HL-60 (cell line): ENCODE data around the gene ICAM3.

Source experiments
- DNase-seq, 2 experiments: peaks; one replicate each; pipeline ENCODE4 v3.0.0-alpha.2; 2010 to 2020; ENCODE audit warnings: low read depth in 1 of 2, low spot score in 1 of 2
- H3K27ac ChIP-seq: fragments of 250-450 bp; sonication (Bioruptor Pico); replicated peaks from 2 replicates; pipeline ENCODE4 v1.5.1; 2020; ENCODE audit warnings: mild to moderate bottlenecking, moderate library complexity
- H3K27me3 ChIP-seq: fragments of 250-450 bp; sonication (Bioruptor Pico); 2 replicates; pipeline ENCODE4 v1.5.1; 2021; ENCODE audit warnings: mild to moderate bottlenecking, moderate library complexity; ENCODE audit not compliant: insufficient read depth, poor library complexity, severe bottlenecking
- H3K4me3 ChIP-seq: replicated peaks from 2 replicates; pipeline ENCODE4 v1.5.1; 2011; ENCODE audit warnings: mild to moderate bottlenecking, control low read depth, low read length; ENCODE audit not compliant: insufficient read depth
- GABPA ChIP-seq: IDR thresholded peaks from 2 replicates; pipeline ENCODE4 v1.6.1; 2012; ENCODE audit warnings: low read depth
- POLR2AphosphoS5 ChIP-seq: IDR thresholded peaks from 2 replicates; pipeline ENCODE4 v1.6.1; 2012; ENCODE audit warnings: low read depth
- SPI1 ChIP-seq: IDR thresholded peaks from 2 replicates; pipeline ENCODE4 v1.6.1; 2012; ENCODE audit warnings: low read depth, mild to moderate bottlenecking, borderline replicate concordance
- TF ChIP-seq, protein P1 (sequence below): IDR thresholded peaks from one replicate; pipeline ENCODE4 v1.5.1; 2011; ENCODE audit warnings: low read length, control low read depth, inconsistent platforms; ENCODE audit not compliant: insufficient read depth
- TF ChIP-seq, protein P2 (sequence below): IDR thresholded peaks from 2 replicates; pipeline ENCODE4 v1.6.1; 2012; ENCODE audit warnings: low read depth; ENCODE audit not compliant: insufficient replicate concordance

Gene ICAM3

GRCh38 chr19:10333758-10334587 lies 5.5 kb downstream of the ICAM3 start:
- Histone ChIP-seq H3K27me3 (no peaks in the 10 kb centered on the region), H3K27ac (peak overlapping the region; percentile 97), H3K4me3 (peak overlapping the region; percentile 94)
- TF ChIP-seq SPI1 (no peak), GABPA (no peak), POLR2AphosphoS5 (no peak; the same call in 1 of the 2 replicates)
- TF ChIP-seq, protein P1, sequence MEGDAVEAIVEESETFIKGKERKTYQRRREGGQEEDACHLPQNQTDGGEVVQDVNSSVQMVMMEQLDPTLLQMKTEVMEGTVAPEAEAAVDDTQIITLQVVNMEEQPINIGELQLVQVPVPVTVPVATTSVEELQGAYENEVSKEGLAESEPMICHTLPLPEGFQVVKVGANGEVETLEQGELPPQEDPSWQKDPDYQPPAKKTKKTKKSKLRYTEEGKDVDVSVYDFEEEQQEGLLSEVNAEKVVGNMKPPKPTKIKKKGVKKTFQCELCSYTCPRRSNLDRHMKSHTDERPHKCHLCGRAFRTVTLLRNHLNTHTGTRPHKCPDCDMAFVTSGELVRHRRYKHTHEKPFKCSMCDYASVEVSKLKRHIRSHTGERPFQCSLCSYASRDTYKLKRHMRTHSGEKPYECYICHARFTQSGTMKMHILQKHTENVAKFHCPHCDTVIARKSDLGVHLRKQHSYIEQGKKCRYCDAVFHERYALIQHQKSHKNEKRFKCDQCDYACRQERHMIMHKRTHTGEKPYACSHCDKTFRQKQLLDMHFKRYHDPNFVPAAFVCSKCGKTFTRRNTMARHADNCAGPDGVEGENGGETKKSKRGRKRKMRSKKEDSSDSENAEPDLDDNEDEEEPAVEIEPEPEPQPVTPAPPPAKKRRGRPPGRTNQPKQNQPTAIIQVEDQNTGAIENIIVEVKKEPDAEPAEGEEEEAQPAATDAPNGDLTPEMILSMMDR, result no peak
- TF ChIP-seq, protein P2, sequence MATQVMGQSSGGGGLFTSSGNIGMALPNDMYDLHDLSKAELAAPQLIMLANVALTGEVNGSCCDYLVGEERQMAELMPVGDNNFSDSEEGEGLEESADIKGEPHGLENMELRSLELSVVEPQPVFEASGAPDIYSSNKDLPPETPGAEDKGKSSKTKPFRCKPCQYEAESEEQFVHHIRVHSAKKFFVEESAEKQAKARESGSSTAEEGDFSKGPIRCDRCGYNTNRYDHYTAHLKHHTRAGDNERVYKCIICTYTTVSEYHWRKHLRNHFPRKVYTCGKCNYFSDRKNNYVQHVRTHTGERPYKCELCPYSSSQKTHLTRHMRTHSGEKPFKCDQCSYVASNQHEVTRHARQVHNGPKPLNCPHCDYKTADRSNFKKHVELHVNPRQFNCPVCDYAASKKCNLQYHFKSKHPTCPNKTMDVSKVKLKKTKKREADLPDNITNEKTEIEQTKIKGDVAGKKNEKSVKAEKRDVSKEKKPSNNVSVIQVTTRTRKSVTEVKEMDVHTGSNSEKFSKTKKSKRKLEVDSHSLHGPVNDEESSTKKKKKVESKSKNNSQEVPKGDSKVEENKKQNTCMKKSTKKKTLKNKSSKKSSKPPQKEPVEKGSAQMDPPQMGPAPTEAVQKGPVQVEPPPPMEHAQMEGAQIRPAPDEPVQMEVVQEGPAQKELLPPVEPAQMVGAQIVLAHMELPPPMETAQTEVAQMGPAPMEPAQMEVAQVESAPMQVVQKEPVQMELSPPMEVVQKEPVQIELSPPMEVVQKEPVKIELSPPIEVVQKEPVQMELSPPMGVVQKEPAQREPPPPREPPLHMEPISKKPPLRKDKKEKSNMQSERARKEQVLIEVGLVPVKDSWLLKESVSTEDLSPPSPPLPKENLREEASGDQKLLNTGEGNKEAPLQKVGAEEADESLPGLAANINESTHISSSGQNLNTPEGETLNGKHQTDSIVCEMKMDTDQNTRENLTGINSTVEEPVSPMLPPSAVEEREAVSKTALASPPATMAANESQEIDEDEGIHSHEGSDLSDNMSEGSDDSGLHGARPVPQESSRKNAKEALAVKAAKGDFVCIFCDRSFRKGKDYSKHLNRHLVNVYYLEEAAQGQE, result no peak
- no peak for DNase-seq

DNA sequence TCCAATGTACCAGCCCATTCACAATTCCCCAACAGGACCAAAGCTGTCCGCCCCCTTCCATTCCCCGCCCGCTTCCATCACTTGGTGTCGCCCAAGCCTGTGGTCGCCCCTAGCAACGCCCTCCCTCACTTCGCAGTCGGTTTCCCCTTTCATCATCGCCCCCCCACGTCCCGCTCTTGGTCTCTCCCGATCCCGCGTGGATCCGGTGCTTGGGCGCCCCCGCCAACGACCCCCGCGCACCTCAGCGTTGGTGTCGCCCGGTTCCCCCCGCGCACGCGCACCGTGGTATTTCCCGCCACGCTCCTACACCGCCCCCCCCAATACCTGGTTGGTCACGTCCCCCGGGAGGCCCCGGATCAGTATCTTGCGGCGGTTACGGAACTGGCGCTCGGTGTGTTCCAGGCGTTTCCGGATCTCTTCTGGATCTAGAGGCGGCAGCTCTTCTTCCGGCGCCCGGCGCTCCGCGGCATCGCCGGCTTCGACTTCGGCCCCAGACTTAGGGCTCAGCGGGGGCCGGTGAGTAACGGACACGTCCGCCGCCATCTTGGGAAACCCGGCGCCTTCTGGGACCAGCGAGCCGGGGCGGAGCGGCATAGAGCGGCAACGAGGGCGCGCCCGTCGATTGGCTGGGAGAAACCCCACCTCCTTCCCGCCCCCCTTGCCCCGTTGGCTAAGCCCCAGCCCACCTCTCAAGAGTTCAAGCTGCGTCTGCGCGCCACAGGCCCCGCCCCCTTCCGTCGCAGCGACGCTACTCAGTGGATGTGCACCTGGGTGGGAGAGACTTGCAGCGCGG lies 6.3 kb downstream of the ICAM3 start, which contains the start of gene RAVER1:
TSS of gene RAVER1 (minus strand) at position 565 of the 793 bp plus-strand sequence. CDS start at position 543, 22 bp downstream.
- Histone ChIP-seq H3K4me3 (peak within 1 kb of the TSS; percentile 94), H3K27me3 (no peaks in the 10 kb centered on the region), H3K27ac (peak within 1 kb of the TSS; percentile 97)
- TF ChIP-seq, protein P2, result peak; percentile 75
- TF ChIP-seq, protein P1, result no peak
- TF ChIP-seq POLR2AphosphoS5, result peak; percentile 93
- no peak for TF ChIP-seq SPI1
- TF ChIP-seq GABPA, result no peak
- DNase-seq, result peak; percentile 97 to 98

DNA sequence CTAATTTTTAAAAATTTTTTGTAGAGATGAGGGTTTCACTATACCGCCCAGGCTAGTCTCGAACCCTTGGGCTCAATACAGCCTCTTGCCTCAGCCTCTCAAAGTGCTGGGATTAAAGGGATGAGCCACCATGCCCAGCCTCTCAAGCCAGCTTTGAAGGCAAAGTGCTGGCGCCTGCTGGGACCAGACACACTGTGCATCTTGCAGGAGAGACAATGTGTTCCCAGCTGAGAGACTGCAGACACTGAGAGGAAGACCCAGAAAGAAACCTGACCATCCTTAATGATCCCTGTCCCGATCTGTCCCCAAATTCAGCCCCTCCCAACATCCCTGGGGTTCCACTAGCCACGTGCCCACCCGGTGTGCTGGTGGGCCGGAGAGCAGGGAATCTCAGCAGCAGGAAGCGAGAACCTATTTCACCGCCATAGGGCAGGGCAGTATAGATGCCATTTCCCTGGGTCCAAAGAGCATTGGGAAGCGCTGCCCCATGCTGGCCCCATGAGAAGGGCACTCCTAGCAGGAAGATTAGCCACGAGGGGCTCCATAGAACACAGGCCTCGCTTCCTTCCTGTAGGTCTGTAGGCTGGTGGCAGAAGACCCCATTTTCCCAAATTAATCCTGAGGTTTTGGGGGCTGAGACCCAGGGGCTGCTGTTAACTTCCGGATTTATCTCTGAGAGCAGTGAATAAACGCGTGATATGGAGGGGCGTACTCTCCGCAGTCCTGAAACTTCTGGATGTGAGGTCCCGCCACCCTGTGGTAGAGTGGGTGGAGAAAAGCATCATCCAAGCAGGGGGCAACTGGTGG lies 7.1 kb downstream of the ICAM3 start:
- H3K27ac ChIP-seq, result peak overlapping the region; percentile 97
- H3K27me3 ChIP-seq, result no peaks in the 10 kb centered on the region
- H3K4me3 ChIP-seq, result peak overlapping the region; percentile 94
- no peak for DNase-seq
- TF ChIP-seq POLR2AphosphoS5 (no peak), GABPA (no peak), SPI1 (no peak)
- TF ChIP-seq, protein P2, result peak; percentile 68
- TF ChIP-seq, protein P1, result no peak
